GM21529 (cell line): ENCODE data around the gene FAM219B.

Experiments used
- ATAC-seq: cut with Tn5 transposase; IDR thresholded peaks from one replicate; pipeline ENCODE4 v1.9.1; 2021; ENCODE audit not compliant: unreplicated experiment

The FAM219B gene

GRCh38 chr15:74850393-74850792 is 56.3 kb downstream of the FAM219B start:
- no peak for ATAC-seq
